ENCODE data around the gene NBAS.

DNA sequence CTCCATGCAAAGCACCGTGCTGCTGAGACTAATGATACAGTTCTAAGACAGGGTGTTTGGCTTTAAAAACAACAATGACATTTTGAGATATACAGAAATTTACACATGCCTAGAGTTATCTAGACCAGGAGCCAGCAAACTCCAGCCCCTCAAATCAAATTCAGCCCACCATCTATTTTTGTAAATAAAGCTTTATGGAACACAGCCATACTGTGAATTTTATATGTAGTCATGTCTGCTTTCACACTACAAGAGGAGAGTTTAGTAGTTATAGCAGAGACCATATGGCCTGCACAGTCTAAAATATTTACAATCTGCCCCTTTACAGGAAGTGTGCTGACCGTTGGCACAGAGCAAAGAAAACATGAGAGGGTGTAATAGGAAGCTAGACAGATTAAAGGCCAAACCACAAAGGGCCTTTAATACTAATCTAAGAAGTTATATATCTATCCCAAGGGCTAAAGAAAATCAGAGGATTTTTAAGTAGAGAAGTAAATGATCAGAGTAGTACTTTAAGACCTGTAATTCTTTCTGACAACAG lies 39.4 kb downstream of the NBAS start:
- TF ChIP-seq, protein P1, sequence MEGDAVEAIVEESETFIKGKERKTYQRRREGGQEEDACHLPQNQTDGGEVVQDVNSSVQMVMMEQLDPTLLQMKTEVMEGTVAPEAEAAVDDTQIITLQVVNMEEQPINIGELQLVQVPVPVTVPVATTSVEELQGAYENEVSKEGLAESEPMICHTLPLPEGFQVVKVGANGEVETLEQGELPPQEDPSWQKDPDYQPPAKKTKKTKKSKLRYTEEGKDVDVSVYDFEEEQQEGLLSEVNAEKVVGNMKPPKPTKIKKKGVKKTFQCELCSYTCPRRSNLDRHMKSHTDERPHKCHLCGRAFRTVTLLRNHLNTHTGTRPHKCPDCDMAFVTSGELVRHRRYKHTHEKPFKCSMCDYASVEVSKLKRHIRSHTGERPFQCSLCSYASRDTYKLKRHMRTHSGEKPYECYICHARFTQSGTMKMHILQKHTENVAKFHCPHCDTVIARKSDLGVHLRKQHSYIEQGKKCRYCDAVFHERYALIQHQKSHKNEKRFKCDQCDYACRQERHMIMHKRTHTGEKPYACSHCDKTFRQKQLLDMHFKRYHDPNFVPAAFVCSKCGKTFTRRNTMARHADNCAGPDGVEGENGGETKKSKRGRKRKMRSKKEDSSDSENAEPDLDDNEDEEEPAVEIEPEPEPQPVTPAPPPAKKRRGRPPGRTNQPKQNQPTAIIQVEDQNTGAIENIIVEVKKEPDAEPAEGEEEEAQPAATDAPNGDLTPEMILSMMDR (IDR thresholded peaks at IDR 0.05; ENCODE audit: insufficient read depth, low read length, poor library complexity, severe bottlenecking): no peak
- no peak for TF ChIP-seq EZH2phosphoT487 (conservative IDR thresholded peaks at IDR 0.05; ENCODE audit: low read length)

Data from SU-DHL-6 (cell line).